Activated CD4-positive, alpha-beta T cell treated with anti-CD3 and anti-CD28 coated beads, Interleukin-2, amount 10 ng/mL, durations not matched to agents 7 days and 5 days (primary cell): ENCODE measurements around the gene ANKRD36C. TPM values are rescaled to one million over a fixed set of nuclear protein-coding genes. Genes with fewer than 3 reads are reported as not detected.
"Not testable (repeated sequence)": the region's sequence is repeated elsewhere in the genome, so short reads cannot be mapped to it uniquely, and the experiment has no call there.

Experiments
- CTCF ChIA-PET: fragments of 350-600 bp; sonication (Branson Sonifier 250); formaldehyde crosslinking; loops from one replicate; lab custom pipeline; 2021; ENCODE audit warnings: antibody characterized with exemption; lab: Charles Lee
- POLR2A ChIA-PET: fragments of 350-600 bp; sonication (Branson Sonifier 250); formaldehyde crosslinking; loops from one replicate; lab custom pipeline; 2021; ENCODE audit warnings: antibody characterized with exemption; lab: Charles Lee
- DNase-seq: peaks from one replicate; pipeline ENCODE4 v3.0.0-alpha.2; 2020
- H3K27ac Mint-ChIP-seq: one replicate; pipeline ENCODE4 v1.8.0; 2021; ENCODE audit warnings: mild to moderate bottlenecking, moderate library complexity, mixed read lengths
- H3K27me3 Mint-ChIP-seq: one replicate; pipeline ENCODE4 v1.8.0; 2021; ENCODE audit warnings: mixed read lengths
- H3K36me3 Mint-ChIP-seq: one replicate; pipeline ENCODE4 v1.8.0; 2021; ENCODE audit warnings: low read depth, mixed read lengths
- H3K4me1 Mint-ChIP-seq: one replicate; pipeline ENCODE4 v1.8.0; 2021; ENCODE audit warnings: mixed read lengths
- H3K4me3 Mint-ChIP-seq: one replicate; pipeline ENCODE4 v1.8.0; 2021; ENCODE audit warnings: mild to moderate bottlenecking, moderate library complexity, mixed read lengths
- H3K9me3 Mint-ChIP-seq: one replicate; pipeline ENCODE4 v1.8.0; 2021; ENCODE audit warnings: mixed read lengths
- total RNA-seq, 2 experiments: library from RNA; stranded (reverse); gene quantifications; one replicate each; pipeline ENCODE4 v1.2.3, GENCODE V29; 2021

Gene ANKRD36C
- total RNA-seq, 2 experiments from 2014 or later = 76.0 to 81.1 TPM

- H3K4me1 Mint-ChIP-seq, CTCF ChIA-PET, H3K27ac Mint-ChIP-seq, H3K4me3 Mint-ChIP-seq, H3K27me3 Mint-ChIP-seq, POLR2A ChIA-PET, DNase-seq: not testable (repeated sequence)
- H3K9me3 Mint-ChIP-seq = peaks cover 15% of the 10 kb centered on the region
- peaks cover 63% of the 10 kb centered on the region for H3K36me3 Mint-ChIP-seq
These were observed 157.3 kb downstream of the ANKRD36C start for GRCh38 chr2:95834077-95835013.

- H3K27me3 Mint-ChIP-seq, POLR2A ChIA-PET, H3K4me1 Mint-ChIP-seq, CTCF ChIA-PET, H3K4me3 Mint-ChIP-seq, H3K27ac Mint-ChIP-seq, DNase-seq: not testable (repeated sequence)
- Mint-ChIP-seq H3K36me3 (peaks cover 19% of the 10 kb centered on the region), H3K9me3 (peaks cover 46% of the 10 kb centered on the region)
These were observed 167.4 kb downstream of the ANKRD36C start for GRCh38 chr2:95824218-95824617.

DNA sequence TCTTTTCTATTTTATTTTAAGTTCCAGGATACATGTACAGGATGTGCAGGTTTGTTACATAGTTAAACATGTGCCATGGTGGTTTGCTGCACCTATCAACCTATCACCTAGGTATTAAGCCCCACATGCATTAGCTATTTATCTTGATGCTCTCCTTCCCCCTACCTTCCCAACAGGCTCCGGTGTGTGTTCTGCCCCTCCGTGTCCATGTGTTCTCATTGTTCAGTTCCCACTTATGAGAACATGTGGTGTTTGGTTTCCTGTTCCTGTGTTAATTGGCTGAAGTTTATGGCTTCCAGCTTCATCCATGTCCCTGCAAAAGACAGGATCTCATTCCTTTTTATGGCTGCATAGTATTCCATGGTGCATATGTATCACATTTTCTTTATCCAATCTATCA lies 174.1 kb downstream of the ANKRD36C start:
- H3K4me3 Mint-ChIP-seq, H3K4me1 Mint-ChIP-seq, H3K27me3 Mint-ChIP-seq, CTCF ChIA-PET, POLR2A ChIA-PET, H3K27ac Mint-ChIP-seq, DNase-seq: not testable (repeated sequence)
- Mint-ChIP-seq H3K36me3 (peaks cover 29% of the 10 kb centered on the region), H3K9me3 (peaks cover 50% of the 10 kb centered on the region)

- H3K4me1 Mint-ChIP-seq, H3K4me3 Mint-ChIP-seq, DNase-seq, H3K27ac Mint-ChIP-seq, CTCF ChIA-PET, H3K27me3 Mint-ChIP-seq, POLR2A ChIA-PET: not testable (repeated sequence)
- H3K9me3 Mint-ChIP-seq = peaks cover 32% of the 10 kb centered on the region
- peaks cover 34% of the 10 kb centered on the region for H3K36me3 Mint-ChIP-seq
These were observed 178.3 kb downstream of the ANKRD36C start for GRCh38 chr2:95813311-95813710.

GRCh38 chr2:95799892-95800291 lies 191.7 kb downstream of the ANKRD36C start:
- Mint-ChIP-seq H3K9me3 (peaks cover 12% of the 10 kb centered on the region), H3K27me3 (peaks cover 2% of the 10 kb centered on the region)
- CTCF ChIA-PET = no interaction called here

DNA sequence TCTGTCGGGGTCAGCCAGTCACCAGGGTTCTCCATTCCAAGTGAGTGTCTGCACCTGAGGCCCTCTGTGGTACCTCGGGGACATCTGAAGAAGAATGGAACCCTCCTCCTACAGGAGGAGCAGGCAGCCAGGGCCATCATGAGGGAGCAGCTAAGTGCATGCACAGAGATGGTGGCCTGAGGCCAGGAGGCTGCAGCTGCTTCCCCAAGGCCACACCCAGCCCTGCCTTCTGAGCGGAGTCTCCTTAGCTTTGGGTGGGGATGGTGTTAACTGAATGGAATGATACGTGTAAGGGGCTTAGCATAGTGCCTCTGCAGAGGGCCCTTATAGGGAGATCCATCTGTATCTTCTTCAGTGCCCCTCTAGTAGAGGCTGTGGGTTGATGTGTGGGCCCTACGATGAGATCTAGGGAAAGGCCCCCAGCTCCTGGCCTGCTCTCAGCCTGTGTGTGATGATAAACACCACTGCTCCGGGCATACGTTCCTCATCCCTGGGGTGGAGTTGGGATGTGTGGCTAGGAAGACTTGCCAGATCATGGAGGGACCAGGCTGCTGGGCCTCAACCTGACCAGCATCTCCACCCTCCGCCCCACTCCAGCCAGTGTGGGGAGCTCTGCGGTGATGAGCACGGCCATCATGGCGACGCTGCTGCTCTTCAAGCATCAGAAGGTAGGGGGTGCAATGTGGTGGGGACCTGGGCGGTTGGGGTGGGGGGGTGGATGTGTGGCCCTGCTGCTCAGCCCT lies 192.3 kb downstream of the ANKRD36C start:
- CTCF ChIA-PET, POLR2A ChIA-PET, H3K36me3 Mint-ChIP-seq, H3K27ac Mint-ChIP-seq, H3K27me3 Mint-ChIP-seq, H3K4me1 Mint-ChIP-seq, DNase-seq, H3K4me3 Mint-ChIP-seq, H3K9me3 Mint-ChIP-seq: not testable (repeated sequence)

More at GRCh38 chr2:95799892-95800291, 191.7 kb downstream of the ANKRD36C start:
- Mint-ChIP-seq H3K36me3 (peaks cover 3% of the 10 kb centered on the region), H3K4me1 (no peaks in the 10 kb centered on the region), H3K27ac (no peak overlapping the region), H3K4me3 (no peak overlapping the region)
- POLR2A ChIA-PET = no interaction called here
- no peak for DNase-seq

GRCh38 chr2:95796249-95797099 lies 195.2 kb downstream of the ANKRD36C start:
- H3K4me1 Mint-ChIP-seq, H3K4me3 Mint-ChIP-seq, H3K27me3 Mint-ChIP-seq, DNase-seq, POLR2A ChIA-PET, H3K9me3 Mint-ChIP-seq, H3K27ac Mint-ChIP-seq, H3K36me3 Mint-ChIP-seq, CTCF ChIA-PET: not testable (repeated sequence)

- DNase-seq, H3K4me3 Mint-ChIP-seq, H3K27me3 Mint-ChIP-seq, H3K27ac Mint-ChIP-seq, H3K9me3 Mint-ChIP-seq, H3K4me1 Mint-ChIP-seq, H3K36me3 Mint-ChIP-seq, POLR2A ChIA-PET, CTCF ChIA-PET: not testable (repeated sequence)
These were observed 197.7 kb downstream of the ANKRD36C start for GRCh38 chr2:95793970-95794369.

GRCh38 chr2:95790180-95790579 lies 201.4 kb downstream of the ANKRD36C start:
- POLR2A ChIA-PET, H3K4me1 Mint-ChIP-seq, H3K27ac Mint-ChIP-seq, H3K4me3 Mint-ChIP-seq, H3K27me3 Mint-ChIP-seq, DNase-seq, H3K9me3 Mint-ChIP-seq, H3K36me3 Mint-ChIP-seq, CTCF ChIA-PET: not testable (repeated sequence)

DNA sequence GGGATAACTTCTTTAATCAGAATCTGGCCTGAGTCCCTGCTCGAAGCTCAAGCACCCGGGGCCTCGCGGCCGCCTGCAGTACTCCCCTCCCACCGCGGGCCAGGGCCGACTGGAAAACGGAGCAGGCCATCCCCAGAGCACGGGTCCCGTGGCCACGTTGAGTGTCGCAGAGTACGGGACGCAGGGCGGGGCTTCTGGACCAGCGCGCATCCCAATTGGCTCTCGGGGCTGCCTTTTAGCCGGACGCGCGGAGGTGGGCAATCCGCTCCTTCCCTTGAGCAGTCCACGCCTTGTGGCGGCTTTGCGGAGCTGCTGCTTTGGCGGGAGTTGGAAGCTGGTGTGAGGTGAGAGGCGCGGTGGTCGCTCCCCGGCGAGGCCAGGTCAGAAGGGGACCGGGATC lies 202.2 kb downstream of the ANKRD36C start:
- POLR2A ChIA-PET, DNase-seq, H3K36me3 Mint-ChIP-seq, H3K27ac Mint-ChIP-seq, H3K4me1 Mint-ChIP-seq, H3K27me3 Mint-ChIP-seq, H3K9me3 Mint-ChIP-seq, CTCF ChIA-PET, H3K4me3 Mint-ChIP-seq: not testable (repeated sequence)

DNA sequence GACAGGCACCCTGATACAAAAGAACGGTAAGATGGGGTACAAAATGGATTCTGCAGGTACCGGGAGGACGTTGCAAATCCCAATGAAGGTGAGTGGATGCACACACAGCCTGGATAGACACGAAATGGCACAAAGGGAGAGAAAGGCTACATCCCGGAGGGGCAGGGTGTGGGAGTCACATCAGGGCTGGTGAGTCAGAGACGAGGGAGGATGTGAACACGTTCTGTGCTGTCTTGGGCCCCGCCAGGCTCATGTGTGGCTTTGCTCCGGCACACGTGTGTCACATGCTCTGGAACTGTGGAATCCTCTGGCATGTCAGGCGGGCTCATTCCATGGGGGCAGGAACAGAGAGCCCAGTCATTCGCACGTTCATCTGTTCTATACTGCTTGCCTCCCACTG lies 203.0 kb downstream of the ANKRD36C start:
- POLR2A ChIA-PET, H3K4me3 Mint-ChIP-seq: not testable (repeated sequence)

More for the DNA sequence above, 203.0 kb downstream of the ANKRD36C start:
- H3K9me3 Mint-ChIP-seq, H3K4me1 Mint-ChIP-seq, CTCF ChIA-PET, H3K27me3 Mint-ChIP-seq, H3K36me3 Mint-ChIP-seq, H3K27ac Mint-ChIP-seq, DNase-seq: not testable (repeated sequence)
